Colonic mucosa (tissue), 4 donors: Measurements from ENCODE around the gene FAM13A. TPM values are rescaled to one million over a fixed set of nuclear protein-coding genes. Genes with fewer than 3 reads are reported as not detected.

Source experiments
- DNase-seq: peaks from one replicate; pipeline ENCODE4 v3.0.0-alpha.2; 2020
- H3K27ac ChIP-seq: fragments of 200-600 bp; one replicate; pipeline ENCODE4 v1.8.0; 2021
- H3K27me3 ChIP-seq: fragments of 200-600 bp; one replicate; pipeline ENCODE4 v1.8.0; 2021
- H3K36me3 ChIP-seq: fragments of 200-600 bp; one replicate; pipeline ENCODE4 v1.8.0; 2021
- H3K4me1 ChIP-seq: fragments of 200-600 bp; one replicate; pipeline ENCODE4 v1.8.0; 2021; ENCODE audit warnings: mild to moderate bottlenecking
- H3K4me3 ChIP-seq: fragments of 200-600 bp; one replicate; pipeline ENCODE4 v1.8.0; 2021
- H3K9ac ChIP-seq, 2 donors: one replicate each; pipeline ENCODE4 v1.7.0; 2013; ENCODE audit warnings: control low read depth in 2 of 2, low read depth in 2 of 2, low read length in 2 of 2
- H3K9me3 ChIP-seq: fragments of 200-600 bp; one replicate; pipeline ENCODE4 v1.8.0; 2021
- intact Hi-C: fragments of 100-400 bp; cut with DNase I; formaldehyde crosslinking; loops from one replicate; pipeline ENCODE4 v1.14.1; 2022
- total RNA-seq, 2 donors: library from RNA; stranded (reverse); fragmentation: NEBNext Ultra II Directional in 1 of 2; extraction: Animal tissue kit (Norgen Biotek cat#: 25700) in 1 of 2; gene quantifications; one replicate each; pipeline ENCODE4 v1.2.1, GENCODE V29; 2021
- TF ChIP-seq, protein P1 (sequence below): fragments of 200-600 bp; IDR thresholded peaks from one replicate; pipeline ENCODE4 v1.8.0; 2022; ENCODE audit warnings: antibody characterized with exemption, mild to moderate bottlenecking
- donor health status: healthy.
- donor health status: DM: no; HTN: no; CAD: no.
- donor health status: DM: no; HTN: no; CAD: no.

Gene FAM13A
- total RNA-seq, 2 donors from 2014 or later: 34.0 to 248 TPM

DNA sequence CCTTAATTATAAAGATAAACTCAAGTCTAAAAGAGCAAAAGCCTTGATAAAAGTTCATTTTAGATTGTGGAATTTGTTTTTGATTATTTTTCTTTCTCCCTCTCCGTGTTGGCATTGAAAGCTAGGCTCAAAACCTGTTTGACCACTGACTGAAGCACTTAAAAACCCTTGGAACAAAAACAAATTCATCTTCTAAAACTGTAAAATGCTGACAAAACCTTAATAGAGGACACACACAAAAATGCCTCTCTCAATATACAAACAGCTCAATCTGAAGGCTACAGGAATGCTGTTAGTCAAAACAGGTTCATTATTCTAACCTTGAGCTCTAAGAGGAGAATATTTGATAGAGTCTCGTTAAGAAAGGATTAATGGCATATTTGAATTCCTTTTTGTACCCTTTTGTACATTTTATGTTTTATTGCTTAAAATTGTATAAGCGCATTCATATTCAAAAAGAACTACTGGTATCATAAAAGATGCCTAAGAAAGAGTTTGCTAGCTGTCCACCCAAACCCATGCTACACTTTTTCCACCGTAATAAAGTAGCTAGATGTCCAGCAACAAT lies 285.0 kb downstream of the FAM13A start:
- DNase-seq: no peak
- no peaks in the 10 kb centered on the region for H3K9me3 ChIP-seq
- H3K36me3 ChIP-seq: no peaks in the 10 kb centered on the region
- no peak overlapping the region for H3K9ac ChIP-seq
- no peaks in the 10 kb centered on the region for H3K27me3 ChIP-seq
- intact Hi-C loops: no loop called here
- no peak overlapping the region for H3K27ac ChIP-seq
- TF ChIP-seq, protein P1, sequence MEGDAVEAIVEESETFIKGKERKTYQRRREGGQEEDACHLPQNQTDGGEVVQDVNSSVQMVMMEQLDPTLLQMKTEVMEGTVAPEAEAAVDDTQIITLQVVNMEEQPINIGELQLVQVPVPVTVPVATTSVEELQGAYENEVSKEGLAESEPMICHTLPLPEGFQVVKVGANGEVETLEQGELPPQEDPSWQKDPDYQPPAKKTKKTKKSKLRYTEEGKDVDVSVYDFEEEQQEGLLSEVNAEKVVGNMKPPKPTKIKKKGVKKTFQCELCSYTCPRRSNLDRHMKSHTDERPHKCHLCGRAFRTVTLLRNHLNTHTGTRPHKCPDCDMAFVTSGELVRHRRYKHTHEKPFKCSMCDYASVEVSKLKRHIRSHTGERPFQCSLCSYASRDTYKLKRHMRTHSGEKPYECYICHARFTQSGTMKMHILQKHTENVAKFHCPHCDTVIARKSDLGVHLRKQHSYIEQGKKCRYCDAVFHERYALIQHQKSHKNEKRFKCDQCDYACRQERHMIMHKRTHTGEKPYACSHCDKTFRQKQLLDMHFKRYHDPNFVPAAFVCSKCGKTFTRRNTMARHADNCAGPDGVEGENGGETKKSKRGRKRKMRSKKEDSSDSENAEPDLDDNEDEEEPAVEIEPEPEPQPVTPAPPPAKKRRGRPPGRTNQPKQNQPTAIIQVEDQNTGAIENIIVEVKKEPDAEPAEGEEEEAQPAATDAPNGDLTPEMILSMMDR: no peak
- no peak overlapping the region for H3K4me3 ChIP-seq
- H3K4me1 ChIP-seq: no peaks in the 10 kb centered on the region

DNA sequence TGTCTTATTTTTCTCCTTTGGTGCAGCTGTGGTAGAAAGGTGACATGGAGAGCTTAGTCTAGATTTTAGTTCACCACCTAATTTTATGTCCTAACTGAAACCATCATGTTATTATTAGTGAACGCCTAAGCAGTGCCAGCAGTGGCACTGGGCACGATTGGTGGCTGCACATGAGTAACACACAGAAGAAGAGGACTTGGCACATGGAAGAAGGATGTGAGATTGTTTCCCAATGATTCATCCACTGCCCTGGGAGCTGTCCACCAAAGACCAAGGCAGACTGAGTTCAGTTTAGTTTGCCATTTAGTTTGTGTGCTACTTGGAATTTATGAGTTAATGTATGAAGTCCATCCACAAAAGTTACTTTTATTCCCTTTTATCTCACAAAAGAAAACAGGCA lies 291.3 kb downstream of the FAM13A start:
- Histone ChIP-seq H3K4me3 (no peak overlapping the region), H3K36me3 (peaks cover 6% of the 10 kb centered on the region), H3K9me3 (no peaks in the 10 kb centered on the region), H3K4me1 (no peaks in the 10 kb centered on the region), H3K27me3 (no peaks in the 10 kb centered on the region), H3K9ac (no peak overlapping the region), H3K27ac (no peak overlapping the region)
- TF ChIP-seq, protein P1: no peak
- intact Hi-C loops: no loop called here
- no peak for DNase-seq

DNA sequence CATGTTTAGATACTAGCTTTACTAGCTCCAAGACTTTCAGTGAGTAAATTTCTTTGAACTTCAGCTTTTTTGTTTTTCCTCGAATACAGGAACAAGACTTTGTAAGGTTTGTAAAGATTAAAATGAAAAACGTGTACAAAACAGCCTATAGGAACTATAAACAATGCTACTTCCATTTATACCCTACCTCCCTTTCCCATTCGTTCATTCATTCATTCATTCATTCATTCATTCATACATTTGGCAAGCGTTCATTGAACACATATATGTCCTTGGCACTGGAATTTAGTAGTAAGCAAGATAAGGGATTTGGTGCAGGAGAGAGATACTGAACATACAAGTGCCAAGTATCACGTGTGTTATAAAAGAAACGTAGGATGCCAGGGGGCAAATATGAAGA lies 293.9 kb downstream of the FAM13A start:
- H3K27ac ChIP-seq: no peak overlapping the region
- H3K9ac ChIP-seq: no peak overlapping the region
- no peaks in the 10 kb centered on the region for H3K27me3 ChIP-seq
- no peak overlapping the region for H3K4me3 ChIP-seq
- TF ChIP-seq, protein P1: no peak
- H3K36me3 ChIP-seq: peaks cover 6% of the 10 kb centered on the region
- DNase-seq: no peak
- H3K9me3 ChIP-seq: no peaks in the 10 kb centered on the region
- intact Hi-C loops: no loop called here
- no peaks in the 10 kb centered on the region for H3K4me1 ChIP-seq

DNA sequence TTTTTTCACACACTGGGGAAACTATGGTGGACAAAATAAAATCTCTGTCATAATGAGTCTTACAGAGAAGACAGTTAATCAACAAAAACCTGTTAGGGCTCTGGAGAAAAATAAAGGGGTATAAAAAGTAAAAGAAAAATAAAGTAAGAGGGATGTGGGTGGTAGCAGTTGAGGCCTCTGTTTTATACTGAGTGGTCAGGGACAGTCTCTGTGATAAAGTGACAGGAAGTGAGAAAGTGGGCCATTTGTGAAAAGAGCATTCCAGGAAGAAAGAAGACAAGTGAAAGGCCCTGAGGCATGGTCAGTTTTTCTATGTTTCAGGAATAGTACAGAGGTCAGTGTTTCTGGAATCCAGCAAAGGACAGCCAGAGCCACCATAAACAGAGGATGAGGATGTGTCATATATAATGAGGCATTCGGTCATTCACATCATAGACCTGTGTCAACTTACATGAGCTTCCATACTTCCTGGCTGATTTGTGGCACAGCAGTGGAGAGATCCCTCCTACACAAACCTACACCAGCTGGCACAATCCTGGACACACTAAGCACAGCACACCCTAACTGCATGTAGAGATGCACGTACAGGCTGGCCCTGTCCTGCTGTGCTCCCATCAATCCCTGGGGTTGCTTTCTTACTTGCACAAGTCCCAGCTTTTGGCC lies 295.0 kb downstream of the FAM13A start:
- H3K4me1 ChIP-seq: no peaks in the 10 kb centered on the region
- H3K9ac ChIP-seq: no peak overlapping the region
- DNase-seq: no peak
- no peaks in the 10 kb centered on the region for H3K9me3 ChIP-seq
- TF ChIP-seq, protein P1: no peak
- intact Hi-C loops: no loop called here
- no peak overlapping the region for H3K27ac ChIP-seq
- H3K36me3 ChIP-seq: peaks cover 6% of the 10 kb centered on the region
- no peaks in the 10 kb centered on the region for H3K27me3 ChIP-seq
- no peak overlapping the region for H3K4me3 ChIP-seq

DNA sequence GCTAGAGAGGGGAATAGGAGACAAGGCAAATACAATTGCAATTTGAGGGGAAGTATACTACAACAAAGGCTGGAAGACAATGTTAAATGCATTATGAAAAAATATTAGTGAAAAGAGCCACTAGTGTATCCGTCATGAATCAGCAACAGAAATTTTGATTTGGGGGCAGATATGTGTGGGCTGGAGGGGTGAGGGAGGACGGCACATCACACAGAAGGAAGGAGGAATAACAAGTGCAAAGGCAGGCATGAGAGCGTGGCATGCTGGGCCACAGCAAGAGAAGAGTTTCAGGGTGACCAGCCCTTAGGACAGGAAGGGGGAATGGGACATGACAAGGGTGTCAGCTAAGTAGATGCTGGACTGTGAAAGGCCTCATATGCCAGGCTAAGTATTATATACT lies 295.6 kb downstream of the FAM13A start:
- Histone ChIP-seq H3K36me3 (peaks cover 3% of the 10 kb centered on the region), H3K4me1 (no peaks in the 10 kb centered on the region), H3K27me3 (no peaks in the 10 kb centered on the region), H3K9me3 (no peaks in the 10 kb centered on the region), H3K9ac (no peak overlapping the region), H3K27ac (no peak overlapping the region), H3K4me3 (no peak overlapping the region)
- intact Hi-C loops: no loop called here
- TF ChIP-seq, protein P1: no peak
- DNase-seq: no peak
